ENCODE data around the gene CAGE1. TPM values are rescaled to one million over a fixed set of nuclear protein-coding genes. Genes with fewer than 3 reads are reported as not detected.

The CAGE1 gene
- total RNA-seq, 1 donor from 2014 or later: not detected

GRCh38 chr6:7432391-7433120, 43.0 kb upstream of the CAGE1 start:
- intact Hi-C loops (cut with micrococcal nuclease): no loop called here
- H3K36me3 ChIP-seq: no peaks in the 10 kb centered on the region
- TF ChIP-seq CTCF (IDR thresholded peaks at IDR 0.05; ENCODE audit: borderline replicate concordance): no peak
- no peak overlapping the region for H3K4me3 ChIP-seq
- H3K4me1 ChIP-seq: no peaks in the 10 kb centered on the region
- no peak overlapping the region for H3K27ac ChIP-seq (replicated peaks)
- no peak for DNase-seq
- peaks cover 4% of the 10 kb centered on the region for H3K9me3 ChIP-seq (replicated peaks)
- peaks cover 16% of the 10 kb centered on the region for H3K27me3 ChIP-seq (ENCODE audit: low read depth)

GRCh38 chr6:7431674-7432390, 42.3 kb upstream of the CAGE1 start:
- Histone ChIP-seq H3K36me3 (no peaks in the 10 kb centered on the region), H3K27me3 (ENCODE audit: low read depth) (peaks cover 16% of the 10 kb centered on the region), H3K9me3 (replicated peaks) (peaks cover 4% of the 10 kb centered on the region), H3K27ac (replicated peaks) (no peak overlapping the region), H3K4me1 (no peaks in the 10 kb centered on the region), H3K4me3 (no peak overlapping the region)
- no peak for TF ChIP-seq CTCF (IDR thresholded peaks at IDR 0.05; ENCODE audit: borderline replicate concordance)
- intact Hi-C loops (cut with micrococcal nuclease): no loop called here
- no peak for DNase-seq

GRCh38 chr6:7431313-7431673, 41.8 kb upstream of the CAGE1 start:
- intact Hi-C loops (cut with micrococcal nuclease): no loop called here
- Histone ChIP-seq H3K27me3 (ENCODE audit: low read depth) (peaks cover 16% of the 10 kb centered on the region), H3K36me3 (no peaks in the 10 kb centered on the region), H3K4me1 (no peaks in the 10 kb centered on the region), H3K27ac (replicated peaks) (no peak overlapping the region), H3K4me3 (no peak overlapping the region), H3K9me3 (replicated peaks) (peaks cover 3% of the 10 kb centered on the region)
- TF ChIP-seq CTCF (IDR thresholded peaks at IDR 0.05; ENCODE audit: borderline replicate concordance): no peak
- no peak for DNase-seq

GRCh38 chr6:7426447-7427169, 37.1 kb upstream of the CAGE1 start:
- Histone ChIP-seq H3K4me1 (no peaks in the 10 kb centered on the region), H3K4me3 (no peak overlapping the region), H3K27me3 (ENCODE audit: low read depth) (no peaks in the 10 kb centered on the region), H3K27ac (replicated peaks) (no peak overlapping the region), H3K36me3 (no peaks in the 10 kb centered on the region), H3K9me3 (replicated peaks) (no peaks in the 10 kb centered on the region)
- TF ChIP-seq CTCF (IDR thresholded peaks at IDR 0.05; ENCODE audit: borderline replicate concordance): no peak
- DNase-seq: no peak
- intact Hi-C loops (cut with micrococcal nuclease): no loop called here

GRCh38 chr6:7425808-7426190, 36.3 kb upstream of the CAGE1 start:
- no peak for TF ChIP-seq CTCF (IDR thresholded peaks at IDR 0.05; ENCODE audit: borderline replicate concordance)
- H3K27ac ChIP-seq (replicated peaks): peak overlapping the region; percentile 72
- no peaks in the 10 kb centered on the region for H3K4me1 ChIP-seq
- no peaks in the 10 kb centered on the region for H3K27me3 ChIP-seq (ENCODE audit: low read depth)
- no peak overlapping the region for H3K4me3 ChIP-seq
- intact Hi-C loops (cut with micrococcal nuclease): no loop called here
- no peaks in the 10 kb centered on the region for H3K36me3 ChIP-seq
- no peaks in the 10 kb centered on the region for H3K9me3 ChIP-seq (replicated peaks)
- DNase-seq: no peak

All from left ventricle myocardium inferior (tissue), 1 donor.